Mucosa of descending colon (tissue), 3 donors: ENCODE measurements around the gene SLC6A17. TPM values are rescaled to one million over a fixed set of nuclear protein-coding genes. Genes with fewer than 3 reads are reported as not detected.

Experiments
- ATAC-seq: fragments of 200-7000 bp; cut with Tn5 transposase; one replicate; pipeline ENCODE4 v1.9.1; 2020; ENCODE audit warnings: mild to moderate bottlenecking, moderate library complexity
- DNase-seq, 3 donors: peaks; one replicate each; pipeline ENCODE4 v3.0.0-alpha.2; 2020
- H3K36me3 ChIP-seq: fragments of 200-600 bp; one replicate; pipeline ENCODE4 v1.8.0; 2021; ENCODE audit warnings: low read depth, mild to moderate bottlenecking
- H3K4me1 ChIP-seq: fragments of 200-600 bp; one replicate; pipeline ENCODE4 v1.8.0; 2021; ENCODE audit warnings: low read depth, mild to moderate bottlenecking
- H3K4me3 ChIP-seq: fragments of 200-600 bp; one replicate; pipeline ENCODE4 v1.8.0; 2021; ENCODE audit warnings: mild to moderate bottlenecking
- H3K9me3 ChIP-seq: fragments of 200-600 bp; one replicate; pipeline ENCODE4 v1.8.0; 2021; ENCODE audit warnings: mild to moderate bottlenecking
- CTCF ChIP-seq: fragments of 200-600 bp; IDR thresholded peaks from one replicate; pipeline ENCODE4 v1.8.0; 2022; ENCODE audit warnings: antibody characterized with exemption, mild to moderate bottlenecking
- intact Hi-C, 2 donors: fragments of 100-400 bp; cut with DNase I in 1 of 2; cut with micrococcal nuclease in 1 of 2; formaldehyde crosslinking; loops; one replicate each; pipeline versions ENCODE4 v1.11.0 to v1.11.1; 2022; cut with DNase I, micrococcal nuclease
- total RNA-seq, 3 donors: library from RNA; stranded (reverse); fragmentation: NEBNext Ultra II Directional in 2 of 3; extraction: Animal tissue kit (Norgen Biotek cat#: 25700) in 2 of 3; gene quantifications; one replicate each; pipeline versions ENCODE4 v1.2.1 to v1.2.4, GENCODE V29; 2021 to 2023
- donor health status: DM: no; HTN: no; CAD: no; lungs with moderate emphysema.
- donor health status: DM: no; HTN: no; CAD: no.
- donor health status: DM: no; HTN: yes; CAD: no.

Gene SLC6A17
- total RNA-seq, 3 donors from 2014 or later, result 0.06 to 0.73 (median 0.10) TPM

DNA sequence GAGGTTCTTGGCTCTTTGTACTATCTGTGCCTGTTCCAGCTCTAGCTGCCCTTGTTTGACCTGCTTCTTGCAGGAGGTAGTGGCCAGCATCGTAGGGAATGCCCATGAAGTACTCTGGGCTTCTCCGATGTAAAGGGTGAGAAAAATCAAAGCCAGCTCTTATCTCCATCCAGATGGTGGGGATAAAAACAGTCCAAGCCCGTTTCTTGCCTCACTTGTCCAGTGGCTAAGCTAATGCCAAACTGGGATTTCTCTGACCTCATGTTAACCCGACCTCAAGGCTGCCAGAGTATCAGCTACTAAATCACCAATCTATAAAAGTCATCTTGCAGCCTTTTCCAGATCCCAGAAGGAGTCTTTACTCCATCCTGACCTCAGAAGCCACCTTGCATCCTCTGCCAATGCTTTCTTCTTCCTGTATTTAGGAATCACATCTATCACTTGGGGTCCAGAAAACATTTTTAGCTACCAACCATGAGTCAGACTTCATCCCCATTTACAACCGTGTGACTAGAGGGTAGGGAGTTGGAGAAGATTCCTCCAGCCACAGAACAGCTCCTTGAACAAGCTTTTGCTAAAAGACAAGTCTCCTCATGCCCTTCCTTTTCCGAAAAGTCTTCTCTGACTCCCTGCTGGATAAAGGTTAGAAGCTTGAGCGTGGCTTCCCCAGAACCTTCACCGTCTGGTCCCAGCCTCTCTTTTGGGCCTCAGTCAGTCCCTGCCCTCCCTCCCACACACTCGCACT lies 95.8 kb downstream of the SLC6A17 start:
- TF ChIP-seq CTCF, result no peak
- H3K36me3 ChIP-seq, result no peaks in the 10 kb centered on the region
- intact Hi-C loops, result no loop called here
- DNase-seq (no peak), ATAC-seq (no peak)
- H3K4me1 ChIP-seq, result no peaks in the 10 kb centered on the region
- no peak overlapping the region for H3K4me3 ChIP-seq
- H3K9me3 ChIP-seq, result no peaks in the 10 kb centered on the region

DNA sequence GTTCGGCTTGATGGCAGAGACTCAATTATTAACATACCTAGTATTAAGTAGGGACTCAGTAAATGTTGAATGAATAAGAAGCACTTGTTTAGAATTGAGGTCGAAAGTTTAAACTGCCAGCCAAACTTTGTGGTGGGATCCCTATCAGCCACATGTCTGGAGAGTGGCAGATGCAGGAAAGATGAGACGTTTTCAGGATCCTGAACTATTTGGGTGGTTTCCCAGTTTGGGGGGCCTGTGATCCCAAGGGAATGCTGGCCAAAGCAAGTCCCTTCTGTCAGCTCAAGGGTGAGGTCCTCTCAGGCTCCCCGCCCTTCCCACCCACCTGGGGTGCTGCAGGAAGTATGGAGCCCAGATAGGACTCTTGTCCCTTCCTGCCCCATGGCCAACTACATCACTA lies 98.5 kb downstream of the SLC6A17 start:
- no peaks in the 10 kb centered on the region for H3K36me3 ChIP-seq
- TF ChIP-seq CTCF, result no peak
- no peak for ATAC-seq
- H3K9me3 ChIP-seq, result no peaks in the 10 kb centered on the region
- no peak for DNase-seq
- H3K4me1 ChIP-seq, result no peaks in the 10 kb centered on the region
- H3K4me3 ChIP-seq, result no peak overlapping the region
- intact Hi-C loops, result no loop called here

DNA sequence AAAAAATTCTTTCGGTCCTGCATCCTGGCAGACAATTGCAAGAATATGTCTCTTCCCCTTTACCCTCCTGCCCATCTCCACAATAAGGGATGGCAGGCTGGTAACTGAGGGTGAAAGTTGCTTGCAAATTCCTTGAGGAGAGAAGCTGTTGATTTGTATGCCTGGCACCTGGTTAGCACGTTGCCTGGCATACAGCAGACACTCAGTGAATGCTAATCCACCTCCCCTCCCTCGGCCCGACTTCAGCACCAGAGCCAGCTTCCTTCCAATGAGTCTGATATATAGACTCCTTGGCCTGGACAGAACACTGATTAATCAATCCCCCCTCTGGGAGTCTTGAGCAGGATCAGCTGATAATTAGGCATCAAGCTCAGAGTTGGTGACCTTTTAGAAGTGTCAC lies 99.0 kb downstream of the SLC6A17 start:
- intact Hi-C loops, result no loop called here
- no peaks in the 10 kb centered on the region for H3K9me3 ChIP-seq
- DNase-seq (no peak), ATAC-seq (no peak)
- no peak overlapping the region for H3K4me3 ChIP-seq
- H3K36me3 ChIP-seq, result no peaks in the 10 kb centered on the region
- no peaks in the 10 kb centered on the region for H3K4me1 ChIP-seq
- no peak for TF ChIP-seq CTCF

- Histone ChIP-seq H3K9me3 (no peaks in the 10 kb centered on the region), H3K36me3 (no peaks in the 10 kb centered on the region), H3K4me1 (no peaks in the 10 kb centered on the region), H3K4me3 (no peak overlapping the region)
- TF ChIP-seq CTCF, result no peak
- intact Hi-C loops, result no loop called here
- ATAC-seq (no peak), DNase-seq (no peak)
These were observed 99.7 kb downstream of the SLC6A17 start for GRCh38 chr1:110250008-110250407.

DNA sequence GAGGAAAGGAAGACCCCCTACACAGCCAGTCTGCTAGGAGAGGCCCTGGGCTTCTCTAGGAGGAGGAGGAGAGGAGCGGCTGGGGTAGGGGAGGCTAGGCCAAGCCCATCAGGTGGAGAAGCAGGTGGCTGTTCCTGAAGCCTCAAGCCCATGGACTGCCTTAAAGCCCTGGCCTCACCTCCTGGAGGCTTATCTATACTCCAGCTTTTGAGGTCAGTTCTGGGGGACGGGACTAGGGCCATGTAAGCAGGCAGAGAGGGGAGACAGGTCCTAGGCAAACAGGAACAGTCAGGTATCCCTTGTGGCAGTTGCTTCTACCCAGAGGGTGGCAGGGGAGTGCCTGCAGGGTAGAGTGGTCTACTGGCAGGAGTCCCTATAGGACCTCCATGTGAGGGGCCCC lies 100.5 kb downstream of the SLC6A17 start:
- no peaks in the 10 kb centered on the region for H3K4me1 ChIP-seq
- intact Hi-C loops, result no loop called here
- H3K9me3 ChIP-seq, result no peaks in the 10 kb centered on the region
- no peak for TF ChIP-seq CTCF
- no peak for ATAC-seq
- H3K36me3 ChIP-seq, result no peaks in the 10 kb centered on the region
- DNase-seq, result no peak
- no peak overlapping the region for H3K4me3 ChIP-seq

Other genes with a start within 250 kb of the SLC6A17 start
- gene CSF1, start 239.6 kb upstream of the SLC6A17 start, total RNA-seq, result 10 to 100 TPM in 2 of 3 donors, 1 to 10 TPM in 1; 6.5 to 34.4 (median 19.9) TPM
- 100 to 1,000 TPM in 1 of 3 donors, 10 to 100 TPM in 2; 87.5 to 116 (median 87.8) TPM for gene AHCYL1, start 165.7 kb upstream of the SLC6A17 start, total RNA-seq
- 10 to 100 TPM; 36.6 to 54.8 (median 43.4) TPM for gene STRIP1, start 115.9 kb upstream of the SLC6A17 start, total RNA-seq
- gene ALX3, start 79.8 kb upstream of the SLC6A17 start, total RNA-seq, result not detected
- gene UBL4B, start 38.1 kb upstream of the SLC6A17 start, total RNA-seq, result not detected
- gene KCNC4, start 59.8 kb downstream of the SLC6A17 start, total RNA-seq, result 10 to 100 TPM in 1 of 3 donors, 1 to 10 TPM in 2; 4.9 to 12.8 (median 8.0) TPM
- 10 to 100 TPM; 24.1 to 29.0 (median 26.7) TPM for gene RBM15, start 188.9 kb downstream of the SLC6A17 start, total RNA-seq
- 1 to 10 TPM in 2 of 3 donors, under 1 TPM in 1; 0.67 to 4.4 (median 1.8) TPM for gene SLC16A4, start 240.5 kb downstream of the SLC6A17 start, total RNA-seq